ENCODE data around the gene TSPAN9. TPM values are rescaled to one million over a fixed set of nuclear protein-coding genes. Genes with fewer than 3 reads are reported as not detected.

Gene TSPAN9
- total RNA-seq, 1 donor from 2014 or later = 17.7 TPM

DNA sequence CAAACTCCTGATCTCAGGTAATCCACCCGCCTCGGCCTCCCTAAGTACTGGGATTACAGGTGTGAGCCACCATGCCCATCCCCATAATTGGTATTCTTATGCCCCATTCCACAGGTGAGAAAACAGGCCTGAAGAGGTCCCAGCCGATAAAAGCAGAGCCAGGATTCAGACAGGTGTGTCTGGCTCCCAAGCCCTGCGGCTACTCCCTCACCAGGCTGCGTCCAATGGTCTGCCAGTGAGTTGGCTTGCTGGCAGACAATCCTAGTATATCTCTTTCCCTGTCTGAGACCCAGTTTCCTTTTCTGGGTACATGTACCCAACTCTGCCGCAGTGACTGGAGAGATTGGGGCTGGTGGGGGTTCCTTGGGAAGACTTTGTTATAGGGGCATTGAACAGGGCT is 1.9 kb upstream of the TSPAN9 start:
- TF ChIP-seq, protein P1, sequence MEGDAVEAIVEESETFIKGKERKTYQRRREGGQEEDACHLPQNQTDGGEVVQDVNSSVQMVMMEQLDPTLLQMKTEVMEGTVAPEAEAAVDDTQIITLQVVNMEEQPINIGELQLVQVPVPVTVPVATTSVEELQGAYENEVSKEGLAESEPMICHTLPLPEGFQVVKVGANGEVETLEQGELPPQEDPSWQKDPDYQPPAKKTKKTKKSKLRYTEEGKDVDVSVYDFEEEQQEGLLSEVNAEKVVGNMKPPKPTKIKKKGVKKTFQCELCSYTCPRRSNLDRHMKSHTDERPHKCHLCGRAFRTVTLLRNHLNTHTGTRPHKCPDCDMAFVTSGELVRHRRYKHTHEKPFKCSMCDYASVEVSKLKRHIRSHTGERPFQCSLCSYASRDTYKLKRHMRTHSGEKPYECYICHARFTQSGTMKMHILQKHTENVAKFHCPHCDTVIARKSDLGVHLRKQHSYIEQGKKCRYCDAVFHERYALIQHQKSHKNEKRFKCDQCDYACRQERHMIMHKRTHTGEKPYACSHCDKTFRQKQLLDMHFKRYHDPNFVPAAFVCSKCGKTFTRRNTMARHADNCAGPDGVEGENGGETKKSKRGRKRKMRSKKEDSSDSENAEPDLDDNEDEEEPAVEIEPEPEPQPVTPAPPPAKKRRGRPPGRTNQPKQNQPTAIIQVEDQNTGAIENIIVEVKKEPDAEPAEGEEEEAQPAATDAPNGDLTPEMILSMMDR (IDR thresholded peaks at IDR 0.05; ENCODE audit: insufficient read depth, low read length, poor library complexity, severe bottlenecking) = no peak
- Histone ChIP-seq H3K4me3 (ENCODE audit: low read depth, low read length) (no peak overlapping the region), H3K27me3 (ENCODE audit: control insufficient read depth, insufficient read depth, low read length) (no peaks in the 10 kb centered on the region), H3K36me3 (ENCODE audit: control insufficient read depth, insufficient read depth, low read length) (no peaks in the 10 kb centered on the region)
- no peak for DNase-seq (ENCODE audit: low read depth)

GRCh38 chr12:3077572-3078081 is 448 bp downstream of the TSPAN9 start:
- no peaks in the 10 kb centered on the region for H3K36me3 ChIP-seq (ENCODE audit: control insufficient read depth, insufficient read depth, low read length)
- no peak for DNase-seq (ENCODE audit: low read depth)
- TF ChIP-seq, protein P1 (IDR thresholded peaks at IDR 0.05; ENCODE audit: insufficient read depth, low read length, poor library complexity, severe bottlenecking) = no peak
- H3K27me3 ChIP-seq (ENCODE audit: control insufficient read depth, insufficient read depth, low read length) = no peaks in the 10 kb centered on the region
- H3K4me3 ChIP-seq (ENCODE audit: low read depth, low read length) = peak overlapping the region; percentile 76

DNA sequence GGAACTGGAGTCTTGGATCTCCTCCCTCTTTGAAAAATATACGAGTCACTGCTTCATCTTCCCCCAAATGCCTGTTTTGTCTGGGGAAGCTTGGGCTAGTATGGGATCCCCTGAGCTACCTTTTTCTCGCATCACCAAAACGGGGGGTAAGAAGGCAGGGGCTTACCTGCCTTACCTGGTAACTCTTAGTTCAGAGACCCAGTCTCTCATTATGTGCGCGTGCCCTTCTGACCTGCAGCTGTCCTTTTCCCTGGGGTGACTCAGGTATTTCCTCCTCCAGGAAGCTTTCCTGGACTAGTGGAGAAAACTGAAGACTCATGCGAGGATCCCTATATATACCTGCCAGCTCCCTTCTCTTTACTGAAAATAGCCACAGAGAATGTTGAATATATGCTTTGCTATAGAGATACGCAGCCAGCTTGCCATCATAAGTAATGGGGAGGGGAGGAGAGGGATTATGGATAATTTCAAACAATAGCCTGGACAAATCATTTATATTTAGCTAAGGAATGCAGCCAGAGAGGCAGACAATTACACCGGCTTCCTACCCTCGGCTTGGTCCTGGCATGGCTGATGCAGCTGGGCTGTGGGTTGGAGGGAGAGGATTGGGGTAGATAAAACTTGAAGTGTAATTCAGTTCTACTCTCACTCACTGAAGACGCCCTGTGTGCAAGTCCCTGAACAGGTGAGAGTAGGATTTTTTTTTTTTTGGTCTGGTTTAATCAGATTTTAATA is 1.1 kb downstream of the TSPAN9 start:
- peak overlapping the region; percentile 76 for H3K4me3 ChIP-seq (ENCODE audit: low read depth, low read length)
- H3K27me3 ChIP-seq (ENCODE audit: control insufficient read depth, insufficient read depth, low read length) = no peaks in the 10 kb centered on the region
- H3K36me3 ChIP-seq (ENCODE audit: control insufficient read depth, insufficient read depth, low read length) = no peaks in the 10 kb centered on the region
- TF ChIP-seq, protein P1 (IDR thresholded peaks at IDR 0.05; ENCODE audit: insufficient read depth, low read length, poor library complexity, severe bottlenecking) = no peak
- DNase-seq (ENCODE audit: low read depth) = no peak

DNA sequence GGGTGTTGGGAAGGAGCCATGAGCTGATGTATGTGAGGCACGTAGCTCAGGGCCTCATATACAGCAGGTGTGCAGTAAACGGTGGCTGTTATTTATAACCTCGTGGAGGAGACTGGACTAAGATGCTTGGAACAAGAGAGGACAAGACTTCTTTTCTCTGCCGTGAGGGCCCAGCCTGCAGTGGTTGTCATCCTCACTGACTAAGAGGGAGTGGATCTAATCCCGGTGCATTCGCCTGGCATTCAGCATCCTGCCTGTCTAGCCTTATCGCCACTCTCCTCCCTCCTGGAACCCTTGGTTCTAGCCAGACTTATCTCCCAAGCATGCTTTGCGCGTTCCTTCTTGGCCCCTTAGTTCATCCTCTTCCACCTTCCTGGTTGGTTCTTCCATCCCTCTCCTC is 3.9 kb downstream of the TSPAN9 start:
- no peaks in the 10 kb centered on the region for H3K27me3 ChIP-seq (ENCODE audit: control insufficient read depth, insufficient read depth, low read length)
- no peak for DNase-seq (ENCODE audit: low read depth)
- no peaks in the 10 kb centered on the region for H3K36me3 ChIP-seq (ENCODE audit: control insufficient read depth, insufficient read depth, low read length)
- TF ChIP-seq, protein P1 (IDR thresholded peaks at IDR 0.05; ENCODE audit: insufficient read depth, low read length, poor library complexity, severe bottlenecking) = no peak
- no peak overlapping the region for H3K4me3 ChIP-seq (ENCODE audit: low read depth, low read length)

DNA sequence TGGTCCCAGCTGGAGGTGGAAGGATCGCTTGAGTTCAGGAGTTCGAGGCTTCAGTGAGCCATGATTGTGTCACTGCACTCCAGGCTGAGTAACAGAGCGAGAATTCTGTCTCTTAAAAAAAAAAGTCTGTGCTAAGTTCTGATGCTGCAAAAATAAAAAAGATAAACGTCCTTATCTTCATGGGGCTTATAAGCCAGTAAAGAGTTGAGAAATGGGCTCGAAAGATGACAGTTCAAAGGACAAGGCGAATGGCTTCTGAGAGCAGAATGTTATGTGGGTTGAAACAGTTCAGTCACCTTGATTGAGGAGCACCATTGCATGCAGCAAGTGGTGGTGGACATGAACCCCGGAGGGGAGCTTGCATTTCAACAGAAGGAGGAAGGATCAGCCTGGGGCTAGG is 4.7 kb downstream of the TSPAN9 start:
- no peak for DNase-seq (ENCODE audit: low read depth)
- Histone ChIP-seq H3K27me3 (ENCODE audit: control insufficient read depth, insufficient read depth, low read length) (no peaks in the 10 kb centered on the region), H3K36me3 (ENCODE audit: control insufficient read depth, insufficient read depth, low read length) (no peaks in the 10 kb centered on the region), H3K4me3 (ENCODE audit: low read depth, low read length) (no peak overlapping the region)
- TF ChIP-seq, protein P1 (IDR thresholded peaks at IDR 0.05; ENCODE audit: insufficient read depth, low read length, poor library complexity, severe bottlenecking) = no peak

Measured in kidney epithelial cell (primary cell).